AG04450 (cell line): Measurements from ENCODE around the gene TRIOBP. TPM values are rescaled to one million over a fixed set of nuclear protein-coding genes. Genes with fewer than 3 reads are reported as not detected.

Experiments used
- CTCF ChIA-PET: fragments of 300-600, 350-600 bp; formaldehyde crosslinking; extraction: SDS; loops from one replicate; lab custom pipeline; 2022; ENCODE audit warnings: antibody characterized with exemption, inconsistent platforms; lab: Charles Lee
- POLR2A ChIA-PET: fragments of 350-600 bp; formaldehyde crosslinking; extraction: SDS; loops from one replicate; lab custom pipeline; 2021; ENCODE audit warnings: antibody characterized with exemption, inconsistent platforms; lab: Yijun Ruan, JAX
- DNase-seq: peaks from one replicate; pipeline ENCODE4 v3.0.0-alpha.2; 2011; ENCODE audit warnings: low read depth, low spot score
- H3K27ac ChIP-seq: one replicate; pipeline ENCODE4 v1.5.1; 2012; ENCODE audit warnings: low read depth, low read length, control low read depth
- H3K27me3 ChIP-seq: one replicate; pipeline ENCODE4 v1.6.0; 2012; ENCODE audit warnings: low read length; ENCODE audit not compliant: control insufficient read depth, insufficient read depth
- H3K4me3 ChIP-seq: 2 replicates; pipeline ENCODE4 v1.5.1; 2011; ENCODE audit warnings: mild to moderate bottlenecking, low read depth, low read length, control low read depth
- H3K9me3 ChIP-seq: 2 replicates; pipeline ENCODE4 v1.5.1; 2012; ENCODE audit warnings: low read length; ENCODE audit not compliant: control insufficient read depth, insufficient read depth
- polyA plus RNA-seq: library from polyadenylated mRNA; depleted of rRNA; stranded (reverse); fragments of >200 nt; gene quantifications from 2 replicates; pipeline ENCODE4 v1.2.3, GENCODE V29; 2011
- TF ChIP-seq, protein P1 (sequence below): IDR thresholded peaks from 2 replicates; pipeline ENCODE4 v1.5.1; 2011; ENCODE audit warnings: low read depth, low read length, control low read depth, inconsistent platforms

TRIOBP gene
- polyA plus RNA-seq, 1 experiment: 37.0 TPM

DNA sequence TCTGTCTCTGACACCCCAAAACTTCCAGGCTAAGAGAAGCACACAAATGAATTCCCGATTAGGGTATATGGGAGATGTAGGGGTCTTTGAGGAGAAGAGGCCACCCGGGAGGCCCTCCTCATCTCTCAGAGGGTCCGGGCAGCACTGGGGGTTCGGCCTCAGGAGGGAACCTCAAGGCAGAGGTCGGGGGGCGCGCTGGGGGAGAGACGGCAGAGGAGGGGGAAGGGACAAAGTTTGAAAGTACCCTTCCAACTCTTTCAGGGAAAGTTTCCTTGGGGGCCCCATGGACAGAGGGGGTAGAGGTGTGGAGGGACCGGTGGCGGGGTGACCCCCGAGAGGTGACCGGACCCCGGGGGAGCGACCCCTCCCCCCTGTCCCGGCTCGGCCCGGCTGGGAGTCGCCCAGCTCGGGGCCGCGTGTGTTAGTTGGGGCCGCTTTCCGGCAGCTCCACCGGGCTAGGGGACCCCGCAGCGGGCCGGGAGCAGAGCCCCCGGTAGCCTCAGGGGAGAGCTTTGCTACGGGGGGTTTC lies 107.6 kb downstream of the TRIOBP start:
- H3K9me3 ChIP-seq: no peaks in the 10 kb centered on the region; the same call in 1 of the 2 replicates
- no peak for DNase-seq
- ChIA-PET CTCF (interaction anchor here (1.2 kb wide), 1 partner anchor 198 kb away, joined by 3 read pairs; no protein-coding TSS in a partner anchor), POLR2A (interaction anchor here (0.7 to 1.6 kb wide), 5 partner anchors 8 to 161 kb away, joined by 3 to 7 read pairs (median 4); partner anchors contain the start of gene LGALS1)
- H3K4me3 ChIP-seq: peak overlapping the region; percentile 80
- H3K27ac ChIP-seq: peak overlapping the region; percentile 47
- TF ChIP-seq, protein P1, sequence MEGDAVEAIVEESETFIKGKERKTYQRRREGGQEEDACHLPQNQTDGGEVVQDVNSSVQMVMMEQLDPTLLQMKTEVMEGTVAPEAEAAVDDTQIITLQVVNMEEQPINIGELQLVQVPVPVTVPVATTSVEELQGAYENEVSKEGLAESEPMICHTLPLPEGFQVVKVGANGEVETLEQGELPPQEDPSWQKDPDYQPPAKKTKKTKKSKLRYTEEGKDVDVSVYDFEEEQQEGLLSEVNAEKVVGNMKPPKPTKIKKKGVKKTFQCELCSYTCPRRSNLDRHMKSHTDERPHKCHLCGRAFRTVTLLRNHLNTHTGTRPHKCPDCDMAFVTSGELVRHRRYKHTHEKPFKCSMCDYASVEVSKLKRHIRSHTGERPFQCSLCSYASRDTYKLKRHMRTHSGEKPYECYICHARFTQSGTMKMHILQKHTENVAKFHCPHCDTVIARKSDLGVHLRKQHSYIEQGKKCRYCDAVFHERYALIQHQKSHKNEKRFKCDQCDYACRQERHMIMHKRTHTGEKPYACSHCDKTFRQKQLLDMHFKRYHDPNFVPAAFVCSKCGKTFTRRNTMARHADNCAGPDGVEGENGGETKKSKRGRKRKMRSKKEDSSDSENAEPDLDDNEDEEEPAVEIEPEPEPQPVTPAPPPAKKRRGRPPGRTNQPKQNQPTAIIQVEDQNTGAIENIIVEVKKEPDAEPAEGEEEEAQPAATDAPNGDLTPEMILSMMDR: no peak
- H3K27me3 ChIP-seq: no peaks in the 10 kb centered on the region

GRCh38 chr22:37804881-37805809 lies 108.3 kb downstream of the TRIOBP start:
- peak overlapping the region; percentile 80 for H3K4me3 ChIP-seq
- TF ChIP-seq, protein P1: no peak
- CTCF ChIA-PET: interaction anchor here (1.2 kb wide), 1 partner anchor 198 kb away, joined by 3 read pairs; no protein-coding TSS in a partner anchor
- POLR2A ChIA-PET: interaction anchor here (0.7 to 1.6 kb wide), 5 partner anchors 9 to 162 kb away, joined by 3 to 7 read pairs (median 4); partner anchors contain the start of gene LGALS1
- no peak for DNase-seq
- peak overlapping the region; percentile 73 for H3K27ac ChIP-seq
- no peaks in the 10 kb centered on the region for H3K27me3 ChIP-seq
- H3K9me3 ChIP-seq: no peaks in the 10 kb centered on the region; the same call in 1 of the 2 replicates

GRCh38 chr22:37805810-37806277 lies 109.0 kb downstream of the TRIOBP start:
- TF ChIP-seq, protein P1: no peak
- H3K4me3 ChIP-seq: peak overlapping the region; percentile 80
- CTCF ChIA-PET: no interaction called here
- no peaks in the 10 kb centered on the region; the same call in 1 of the 2 replicates for H3K9me3 ChIP-seq
- no peaks in the 10 kb centered on the region for H3K27me3 ChIP-seq
- POLR2A ChIA-PET: interaction anchor here (1.6 kb wide), 1 partner anchor 131 kb away, joined by 7 read pairs; the partner anchor contains the start of gene LGALS1
- peak overlapping the region; percentile 73 for H3K27ac ChIP-seq
- no peak for DNase-seq

GRCh38 chr22:37806409-37807333 lies 109.8 kb downstream of the TRIOBP start:
- no peaks in the 10 kb centered on the region for H3K27me3 ChIP-seq
- no peaks in the 10 kb centered on the region; the same call in 1 of the 2 replicates for H3K9me3 ChIP-seq
- ChIA-PET CTCF (interaction anchor here (1.3 to 4.1 kb wide), 2 partner anchors 12 to 268 kb away, joined by 3 to 35 read pairs; no protein-coding TSS in a partner anchor), POLR2A (interaction anchor here (1.1 to 1.5 kb wide), 2 partner anchors 12 to 132 kb away, joined by 8 to 12 read pairs; partner anchors contain the start of gene LGALS1)
- TF ChIP-seq, protein P1: no peak
- no peak for DNase-seq
- H3K27ac ChIP-seq: peak overlapping the region; percentile 47
- peak overlapping the region; percentile 80 for H3K4me3 ChIP-seq
